NCI-H345 treated with DMSO at 0.1 percent for 48 hours (cell line): Measurements from ENCODE around the gene AURKB.
"Not testable (repeated sequence)": the region's sequence is repeated elsewhere in the genome, so short reads cannot be mapped to it uniquely, and the experiment has no call there.

ENCODE experiments used
- DNase-seq: peaks from one replicate; lab custom pipeline; 2025; ENCODE audit not compliant: unreplicated experiment; lab: John Stamatoyannopoulos, UW

Gene AURKB

GRCh38 chr17:8209907-8210760 lies at the start of gene AURKB:
AURKB (minus strand) TSS chr17:8210575; CDS start chr17:8210224, 351 bp downstream.
- peak; percentile 65 for DNase-seq

DNA sequence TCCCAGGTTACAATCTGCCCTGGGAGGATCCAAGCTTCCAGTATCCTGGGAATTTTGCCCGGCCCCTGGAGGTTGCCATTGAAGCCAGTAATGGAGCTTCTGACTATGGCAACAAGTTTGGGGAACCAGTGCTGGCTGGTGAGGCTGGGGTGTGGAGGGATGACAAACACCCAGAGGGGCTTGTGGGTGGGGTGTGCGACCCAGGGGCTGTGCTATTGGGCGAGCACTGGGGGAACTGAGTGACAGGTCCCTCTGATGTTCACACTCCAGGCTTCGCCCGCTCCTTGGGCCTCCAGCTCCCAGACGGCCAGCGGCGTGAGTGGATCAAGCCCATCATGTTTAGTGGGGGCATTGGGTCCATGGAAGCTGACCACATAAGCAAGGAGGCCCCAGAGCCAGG lies 47.4 kb upstream of the AURKB start:
- no peak for DNase-seq

DNA sequence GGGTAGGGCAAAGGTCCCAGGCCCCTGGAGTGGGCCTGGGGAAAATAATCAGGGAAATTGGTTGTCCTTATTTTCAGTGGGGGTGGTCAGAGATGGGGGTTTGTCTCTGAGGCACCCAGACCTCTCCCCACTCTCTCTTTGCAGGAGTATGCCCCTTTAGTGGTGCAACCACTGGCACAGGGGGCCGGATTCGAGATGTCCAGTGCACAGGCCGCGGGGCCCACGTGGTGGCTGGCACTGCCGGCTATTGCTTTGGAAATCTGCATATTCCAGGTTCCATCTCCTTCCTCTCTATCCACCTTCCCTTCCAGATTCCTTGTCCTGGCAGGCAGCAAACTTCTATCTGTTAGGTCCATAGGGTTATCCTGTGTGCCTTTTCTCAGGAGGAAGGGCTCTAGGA lies 46.3 kb upstream of the AURKB start:
- no peak for DNase-seq

DNA sequence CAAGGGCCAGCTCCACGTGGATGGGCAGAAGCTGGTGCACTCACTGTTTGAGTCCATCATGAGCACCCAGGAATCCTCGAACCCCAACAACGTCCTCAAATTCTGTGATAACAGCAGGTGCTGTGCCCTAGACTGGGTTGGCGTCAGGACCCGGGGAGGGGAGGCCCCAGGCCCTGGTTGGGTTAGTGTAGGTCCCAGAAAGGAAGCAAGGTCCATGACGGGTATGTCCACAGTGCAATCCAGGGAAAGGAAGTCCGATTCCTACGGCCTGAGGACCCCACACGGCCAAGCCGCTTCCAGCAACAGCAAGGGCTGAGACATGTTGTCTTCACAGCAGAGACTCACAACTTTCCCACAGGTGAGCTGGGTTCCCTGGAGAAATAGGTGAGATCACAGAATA lies 45.9 kb upstream of the AURKB start:
- no peak for DNase-seq

DNA sequence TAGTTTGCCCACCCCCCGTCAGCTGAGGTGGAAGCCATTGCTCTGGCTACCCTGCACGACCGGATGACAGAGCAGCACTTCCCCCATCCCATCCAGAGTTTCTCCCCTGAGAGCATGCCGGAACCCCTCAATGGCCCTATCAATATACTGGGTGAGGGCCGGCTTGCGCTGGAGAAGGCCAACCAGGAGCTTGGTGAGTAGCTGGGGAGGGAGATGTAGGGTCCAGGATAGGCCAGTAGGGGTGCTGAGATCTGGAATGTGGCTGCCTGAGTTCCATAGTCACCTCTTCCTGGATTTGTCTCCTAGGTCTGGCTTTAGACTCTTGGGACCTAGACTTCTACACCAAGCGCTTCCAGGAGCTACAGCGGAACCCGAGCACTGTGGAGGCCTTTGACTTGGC lies 45.1 kb upstream of the AURKB start:
- DNase-seq: no peak

DNA sequence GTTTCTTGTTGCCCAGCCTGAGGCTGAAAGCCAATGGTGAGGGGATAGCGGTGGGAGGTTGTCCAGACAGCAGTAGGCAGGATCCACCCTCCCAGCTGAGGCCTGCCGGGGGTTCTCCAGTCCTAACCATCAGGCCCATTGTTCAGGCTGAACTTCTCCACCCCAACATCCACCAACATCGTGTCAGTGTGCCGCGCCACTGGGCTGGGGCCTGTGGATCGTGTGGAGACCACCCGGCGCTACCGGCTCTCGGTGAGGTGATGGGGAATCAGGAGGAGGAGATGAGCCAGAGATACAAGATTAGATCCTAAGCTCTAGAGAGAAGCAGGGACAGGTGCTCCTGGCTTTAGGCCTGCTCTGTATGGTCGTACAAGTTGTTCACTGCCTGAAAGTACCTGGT lies 44.5 kb upstream of the AURKB start:
- no peak for DNase-seq

DNA sequence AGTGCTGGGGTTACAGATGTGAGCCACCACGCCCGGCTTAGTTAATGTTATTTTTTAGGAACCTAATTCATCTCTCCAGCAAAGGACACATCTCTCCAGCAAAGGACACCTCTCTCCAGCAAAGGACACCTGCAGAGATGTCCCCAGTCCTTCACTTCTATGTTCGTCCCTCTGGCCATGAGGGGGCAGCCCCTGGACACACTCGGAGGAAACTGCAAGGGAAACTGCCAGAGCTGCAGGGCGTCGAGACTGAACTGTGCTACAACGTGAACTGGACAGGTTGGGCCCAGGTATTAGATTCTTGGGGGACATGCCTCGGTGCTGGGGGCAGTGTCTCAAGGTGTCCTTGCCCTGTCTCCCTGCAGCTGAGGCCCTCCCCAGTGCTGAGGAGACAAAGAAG lies 43.4 kb upstream of the AURKB start:
- DNase-seq: no peak

DNA sequence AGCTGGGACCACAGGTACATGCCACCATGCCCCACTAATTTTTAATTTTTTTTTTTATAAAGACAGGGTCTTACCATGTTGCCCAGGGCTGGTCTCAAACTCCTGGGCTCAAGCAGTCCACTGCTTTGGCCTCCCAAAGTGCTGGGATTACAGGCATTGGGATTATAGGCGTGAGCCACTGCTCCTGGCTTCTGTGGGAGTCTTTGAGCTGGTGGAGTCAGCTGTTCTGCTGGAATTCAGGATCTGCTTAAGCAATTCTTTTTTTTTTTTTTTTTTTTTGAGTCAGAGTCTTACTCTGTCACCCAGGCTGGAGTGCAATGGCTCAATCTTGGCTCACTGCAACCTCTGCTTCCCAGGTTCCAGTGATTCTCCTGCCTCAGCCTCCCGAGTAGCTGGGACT lies 41.0 kb upstream of the AURKB start:
- not testable (repeated sequence) for DNase-seq

DNA sequence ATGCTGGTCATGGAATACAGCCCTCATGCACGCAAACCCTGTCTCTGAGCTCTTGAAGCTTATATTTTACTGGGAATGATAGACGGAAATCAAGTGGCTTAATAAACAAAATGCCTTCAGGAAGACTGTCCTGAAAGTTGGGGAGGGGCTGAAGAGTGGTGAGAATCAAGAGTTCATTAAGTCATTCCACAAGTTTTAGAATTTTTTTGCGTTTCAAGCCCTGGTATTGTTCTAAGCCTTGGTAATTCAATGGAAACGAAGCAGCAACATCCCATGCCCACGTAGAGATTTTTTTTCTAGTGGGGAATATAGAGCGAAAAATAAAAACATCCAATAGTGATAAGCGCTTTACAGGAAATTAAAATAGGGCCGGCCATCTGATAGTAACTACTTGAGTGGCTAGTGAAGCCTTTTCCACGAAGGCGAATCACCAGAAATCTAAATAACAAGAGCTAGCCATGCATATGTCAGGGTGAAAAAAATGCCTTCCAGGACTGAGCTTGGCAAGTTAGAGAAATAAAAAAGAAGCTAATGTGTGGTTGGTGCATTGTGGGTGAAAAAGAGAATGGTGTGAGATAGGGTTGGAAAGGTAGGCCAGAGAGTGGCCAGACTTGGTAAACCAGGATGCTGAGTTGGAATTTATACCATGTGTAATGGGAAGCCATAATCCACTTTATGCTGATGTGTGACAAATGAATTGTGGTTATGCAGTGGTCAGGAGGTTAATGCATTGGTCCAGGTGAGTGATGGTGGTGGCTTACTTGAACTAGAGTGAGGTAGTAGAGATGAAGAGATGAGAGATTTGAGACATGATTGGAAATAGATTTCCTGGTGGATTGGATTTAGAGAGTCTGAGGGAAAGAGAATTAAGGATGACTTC lies 39.5 kb upstream of the AURKB start:
- DNase-seq: no peak

DNA sequence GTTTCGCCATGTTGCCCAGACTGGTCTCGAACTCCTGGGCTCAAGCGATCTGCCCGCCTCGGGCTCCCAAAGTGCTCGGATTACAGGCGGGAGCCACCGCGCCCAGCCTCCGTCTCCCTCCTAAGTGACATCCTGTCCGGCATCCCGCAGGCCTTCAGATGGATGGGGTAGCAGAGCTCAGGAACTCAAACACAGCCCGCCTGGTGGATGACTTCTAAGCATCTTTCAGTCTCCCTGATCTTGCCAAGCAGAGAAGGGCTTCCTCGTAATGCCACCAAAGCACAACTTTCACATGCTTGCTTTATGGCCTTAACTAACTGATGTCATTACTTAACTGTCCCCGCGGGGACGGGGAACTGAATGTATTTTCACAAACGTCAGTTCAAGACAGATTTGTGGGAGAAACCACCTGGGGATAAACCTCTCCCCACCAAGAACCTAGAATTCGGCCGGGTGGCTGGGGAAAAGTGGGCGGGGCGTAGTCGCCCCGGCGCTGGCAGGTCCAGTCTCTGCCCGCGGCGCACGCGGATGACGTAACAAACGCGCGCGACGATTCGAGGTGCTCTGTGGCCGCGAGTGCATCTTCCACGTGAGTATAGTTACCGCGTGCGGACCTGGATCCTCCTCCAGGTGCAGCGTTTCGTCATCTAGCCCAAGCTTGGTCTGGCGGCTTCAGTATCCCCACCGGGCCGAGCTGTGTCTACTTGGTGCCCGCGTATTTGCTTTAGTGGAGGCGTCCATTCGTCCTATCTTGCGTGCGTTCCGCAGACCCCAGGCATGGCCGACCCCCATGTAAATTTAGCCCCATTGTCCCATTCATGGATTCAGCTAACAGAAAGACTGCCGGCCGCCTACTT lies 38.6 kb upstream of the AURKB start, which contains the start of gene PFAS:
TSS of gene PFAS (plus strand) at position 539 of the 857 bp plus-strand sequence. CDS start 4,649 bp downstream, outside the sequence.
- DNase-seq: peak; percentile 65

DNA sequence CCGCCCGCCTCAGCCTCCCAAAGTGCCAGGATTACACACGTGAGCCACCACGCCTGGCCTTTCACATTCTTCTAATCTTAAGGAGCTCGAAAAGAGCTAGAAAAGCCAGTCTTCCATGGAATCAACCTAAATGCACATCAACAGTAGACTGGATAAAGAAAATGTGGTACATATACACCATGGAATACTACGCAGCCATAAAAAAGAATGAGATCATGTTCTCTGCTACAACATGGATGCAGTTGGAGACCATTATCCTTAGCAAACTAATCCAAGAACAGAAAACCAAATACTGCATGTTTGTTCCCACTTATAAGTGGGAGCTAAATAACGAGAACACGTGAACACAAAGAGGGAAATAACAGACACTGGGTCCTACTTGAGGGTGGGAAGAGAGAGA lies 34.4 kb upstream of the AURKB start:
- no peak for DNase-seq

DNA sequence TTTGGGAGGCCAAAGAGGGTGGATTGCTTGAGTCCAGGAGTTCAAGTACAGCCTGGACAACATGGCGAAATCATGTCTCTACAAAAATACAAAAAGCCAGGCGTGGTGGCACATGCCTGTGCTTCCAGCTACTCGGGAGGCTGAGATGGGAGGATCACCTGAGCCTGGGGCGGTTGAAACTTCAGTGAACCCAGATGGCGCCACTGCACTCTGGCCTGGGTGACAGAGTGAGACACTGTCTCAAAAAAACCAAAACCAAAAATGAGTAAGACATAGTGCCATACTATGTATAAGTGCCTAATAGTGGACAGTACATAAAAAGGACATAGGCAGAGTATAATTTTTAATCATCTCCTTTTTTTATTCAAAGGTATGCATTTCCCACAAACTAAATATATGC lies 33.5 kb upstream of the AURKB start:
- DNase-seq: no peak

GRCh38 chr17:8237886-8238285 lies 27.5 kb upstream of the AURKB start:
- no peak for DNase-seq

DNA sequence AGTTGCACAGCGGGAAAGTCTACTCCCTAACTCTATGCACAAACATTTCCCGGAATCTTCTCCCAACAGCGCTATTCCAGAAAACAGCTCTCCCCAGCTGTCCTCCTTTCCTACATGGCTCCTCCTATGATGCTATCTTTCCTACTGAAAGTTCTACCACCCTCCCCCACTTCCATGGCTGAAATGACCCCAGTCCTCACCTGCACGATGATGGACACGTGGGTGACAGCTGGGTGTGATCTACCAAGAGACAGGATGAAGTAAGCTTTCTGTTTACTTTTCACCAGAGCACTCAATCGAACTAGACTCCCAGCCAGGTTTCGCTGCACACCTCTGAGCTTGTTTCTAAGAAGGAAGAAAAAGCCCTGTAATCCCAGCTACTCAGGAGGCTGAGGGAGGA lies 26.8 kb upstream of the AURKB start:
- DNase-seq: no peak

GRCh38 chr17:8235676-8236075 lies 25.3 kb upstream of the AURKB start:
- no peak for DNase-seq

- no peak for DNase-seq
Observed at GRCh38 chr17:8234361-8235270, 24.2 kb upstream of the AURKB start.

GRCh38 chr17:8231701-8232100 lies 21.3 kb upstream of the AURKB start:
- no peak for DNase-seq

- DNase-seq: no peak
Observed at GRCh38 chr17:8227238-8227581, 16.8 kb upstream of the AURKB start.

DNA sequence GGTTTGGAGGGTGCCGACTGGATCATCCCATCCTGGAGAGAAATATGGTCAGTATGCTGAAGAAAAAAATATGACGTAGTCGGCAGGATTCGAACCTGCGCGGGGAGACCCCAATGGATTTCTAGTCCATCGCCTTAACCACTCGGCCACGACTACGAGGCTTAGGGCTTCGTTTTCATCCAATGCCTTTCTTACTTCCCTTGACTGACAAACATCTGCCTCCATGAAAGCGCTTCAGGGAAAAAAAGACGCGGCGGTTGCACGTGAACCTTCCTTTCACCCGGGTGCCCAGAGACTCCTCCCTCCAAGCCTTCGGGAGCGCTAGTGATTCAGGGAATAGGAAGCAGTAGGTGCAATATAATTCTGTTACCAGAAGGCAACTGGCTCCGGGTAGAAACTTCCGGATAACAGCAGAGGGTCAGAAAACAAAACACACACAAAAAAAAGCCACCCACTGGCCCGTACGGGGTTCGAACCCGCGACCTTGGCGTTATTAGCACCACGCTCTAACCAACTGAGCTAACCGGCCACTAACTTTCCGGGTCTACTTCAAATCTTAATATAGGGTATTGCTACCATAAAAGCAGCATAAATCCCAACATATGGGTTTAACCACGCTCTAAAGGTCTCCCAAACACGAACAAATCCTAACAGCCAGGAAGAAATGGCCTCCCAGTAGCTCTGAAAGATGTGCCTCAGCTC lies 16.3 kb upstream of the AURKB start:
- DNase-seq: peak; percentile 40
